GM19043 (cell line): ENCODE data around the gene PRPF4.

Source experiments
- ATAC-seq: cut with Tn5 transposase; IDR thresholded peaks from one replicate; pipeline ENCODE4 v1.9.1; 2021; ENCODE audit warnings: low read depth; ENCODE audit not compliant: unreplicated experiment

The PRPF4 gene

GRCh38 chr9:113309204-113309813, 33.9 kb downstream of the PRPF4 start:
- no peak for ATAC-seq

GRCh38 chr9:113310538-113310937, 35.1 kb downstream of the PRPF4 start:
- no peak for ATAC-seq

GRCh38 chr9:113311961-113312360, 36.5 kb downstream of the PRPF4 start:
- no peak for ATAC-seq

DNA sequence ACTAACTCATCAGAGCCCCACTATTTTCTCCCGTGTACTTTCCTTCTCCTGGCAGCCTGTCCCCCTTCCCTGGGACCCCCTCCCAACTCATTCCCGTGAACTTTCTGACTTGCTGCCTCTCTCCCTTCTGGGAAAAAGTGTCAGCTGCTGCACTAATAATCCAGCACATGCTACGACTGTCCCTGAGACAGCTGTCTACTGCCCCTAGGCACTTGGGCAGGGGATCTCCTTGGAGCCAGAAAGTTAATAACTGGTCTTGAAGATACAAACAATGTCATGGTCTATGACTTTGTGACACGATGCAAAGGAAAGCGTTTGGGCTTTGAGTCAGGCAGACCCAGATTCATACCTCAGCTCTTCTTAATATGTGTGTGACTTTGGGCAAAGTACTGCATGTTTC, 37.8 kb downstream of the PRPF4 start:
- no peak for ATAC-seq

- no peak for ATAC-seq
These were observed 39.8 kb downstream of the PRPF4 start for GRCh38 chr9:113315231-113315630.

- no peak for ATAC-seq
These were observed 40.6 kb downstream of the PRPF4 start for GRCh38 chr9:113316030-113316429.

- ATAC-seq, result no peak
These were observed 42.3 kb downstream of the PRPF4 start for GRCh38 chr9:113317777-113318176.

DNA sequence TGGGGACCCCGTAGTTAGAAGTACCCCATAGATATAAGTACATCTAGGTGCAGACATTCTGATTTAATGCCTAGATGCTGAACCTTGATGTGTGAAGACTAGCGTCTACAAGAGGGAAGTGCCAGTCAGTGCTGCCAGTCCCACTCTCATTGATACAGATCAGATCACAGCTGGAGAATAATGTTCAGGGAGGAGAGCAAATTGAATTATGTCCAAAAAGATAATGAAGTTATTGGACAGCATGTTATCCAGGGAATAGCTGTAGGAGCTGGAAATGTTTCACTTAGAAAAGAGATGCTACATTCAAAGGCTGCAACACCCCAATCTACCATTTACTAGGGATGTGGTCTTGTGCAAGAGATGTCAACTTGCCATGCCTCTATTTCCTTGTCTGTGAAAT, 43.6 kb downstream of the PRPF4 start:
- no peak for ATAC-seq

- no peak for ATAC-seq
These were observed 44.6 kb downstream of the PRPF4 start for GRCh38 chr9:113320051-113320450.

GRCh38 chr9:113322671-113323070, 47.2 kb downstream of the PRPF4 start:
- no peak for ATAC-seq

GRCh38 chr9:113326230-113326629, 50.8 kb downstream of the PRPF4 start:
- ATAC-seq, result no peak

- no peak for ATAC-seq
These were observed 52.8 kb downstream of the PRPF4 start for GRCh38 chr9:113328045-113328782.

DNA sequence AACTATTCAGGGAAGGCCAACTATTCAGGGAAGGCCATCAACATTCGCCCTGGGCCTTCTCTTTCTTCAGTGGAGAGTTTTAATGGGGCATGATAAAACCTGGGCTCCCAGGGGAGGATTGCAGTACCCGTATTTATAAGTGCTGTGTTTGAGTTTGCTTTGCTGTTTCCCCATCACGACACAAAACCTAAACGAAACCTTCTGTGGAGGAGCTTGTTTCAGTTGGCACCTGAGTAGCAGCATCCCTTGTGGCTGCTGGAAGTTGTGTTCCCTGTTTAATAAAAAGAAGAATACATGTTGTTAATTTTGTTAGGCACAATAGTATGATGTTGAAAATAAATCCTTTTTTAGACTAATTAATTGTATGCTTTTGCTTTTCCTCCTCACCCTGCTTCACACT, 56.3 kb downstream of the PRPF4 start:
- ATAC-seq, result no peak

GRCh38 chr9:113337714-113338113, 62.3 kb downstream of the PRPF4 start:
- no peak for ATAC-seq

DNA sequence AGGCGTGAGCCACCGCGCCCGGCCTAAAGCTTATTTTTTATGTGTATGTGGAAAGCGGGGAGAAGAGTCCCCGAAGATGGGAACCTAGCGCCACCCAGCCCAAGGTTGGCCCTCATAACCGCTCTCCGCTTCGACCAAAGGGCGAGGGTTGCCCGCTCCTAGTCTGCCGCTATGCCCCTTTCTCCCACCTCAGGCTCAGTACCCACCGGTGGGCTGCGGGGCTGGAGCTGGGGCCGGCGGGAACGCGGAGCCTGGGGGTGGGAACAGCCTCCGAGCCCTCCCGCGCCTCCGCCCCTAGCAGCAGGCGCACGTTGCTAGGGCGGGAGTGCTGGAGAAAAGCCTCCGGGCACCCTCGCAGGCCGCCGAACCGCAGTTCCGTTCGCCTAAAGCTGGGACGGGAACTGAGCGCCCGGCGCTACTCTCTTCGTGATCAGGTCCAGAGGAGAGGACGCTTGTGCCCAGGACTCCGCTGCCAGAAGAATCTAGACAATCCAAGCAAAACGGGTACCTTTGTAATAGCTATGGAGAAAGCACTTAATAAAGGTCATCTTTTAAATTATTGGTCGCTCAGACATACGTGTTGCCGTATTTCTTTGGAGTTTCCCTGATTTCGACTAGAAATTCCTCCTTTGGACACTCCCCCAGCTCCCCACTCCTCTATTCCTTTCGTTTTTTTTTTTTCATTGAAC, 64.7 kb downstream of the PRPF4 start, which contains the start of gene WDR31:
Gene WDR31, minus strand, starts transcription at position 265 of the 689 bp plus-strand sequence. CDS start 8,253 bp downstream, outside the sequence.
- ATAC-seq, result peak; percentile 99

DNA sequence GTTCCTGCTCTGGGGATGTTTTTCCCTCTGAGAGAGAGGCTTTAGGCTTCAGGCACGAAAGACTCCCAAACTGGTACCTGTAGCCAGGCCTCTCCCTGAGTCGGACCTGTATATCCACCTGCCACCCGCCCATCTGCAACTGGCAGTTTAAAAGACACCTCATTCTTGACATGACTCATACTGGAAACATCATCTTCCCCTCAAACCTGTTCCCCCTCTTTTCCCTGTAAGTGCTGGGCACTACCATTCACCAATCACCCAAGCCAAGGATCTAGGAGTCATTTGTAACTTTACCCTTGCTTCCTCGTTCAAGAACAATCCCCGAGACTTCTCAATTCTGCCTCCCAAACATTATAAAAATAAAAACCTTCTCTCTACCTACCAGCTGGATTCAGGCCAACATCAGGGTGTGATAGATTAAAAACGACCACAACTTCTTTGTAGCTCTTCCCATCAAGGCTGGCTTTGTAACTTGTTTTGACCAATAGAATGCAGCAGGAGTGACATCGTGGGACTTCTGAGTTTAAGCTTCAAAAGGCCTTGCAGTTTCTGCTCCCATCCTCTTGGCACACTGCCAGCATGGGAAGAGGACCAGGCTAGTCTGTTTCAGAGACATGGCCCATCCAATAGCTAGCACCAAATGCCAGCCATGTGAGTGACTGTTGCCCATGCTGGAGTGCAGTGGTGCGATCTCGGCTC, 66.4 kb downstream of the PRPF4 start:
- ATAC-seq, result no peak
